Measurements from ENCODE around the gene CERS6.
"Not testable (repeated sequence)": the region's sequence is repeated elsewhere in the genome, so short reads cannot be mapped to it uniquely, and the experiment has no call there.

Gene CERS6, protein sequence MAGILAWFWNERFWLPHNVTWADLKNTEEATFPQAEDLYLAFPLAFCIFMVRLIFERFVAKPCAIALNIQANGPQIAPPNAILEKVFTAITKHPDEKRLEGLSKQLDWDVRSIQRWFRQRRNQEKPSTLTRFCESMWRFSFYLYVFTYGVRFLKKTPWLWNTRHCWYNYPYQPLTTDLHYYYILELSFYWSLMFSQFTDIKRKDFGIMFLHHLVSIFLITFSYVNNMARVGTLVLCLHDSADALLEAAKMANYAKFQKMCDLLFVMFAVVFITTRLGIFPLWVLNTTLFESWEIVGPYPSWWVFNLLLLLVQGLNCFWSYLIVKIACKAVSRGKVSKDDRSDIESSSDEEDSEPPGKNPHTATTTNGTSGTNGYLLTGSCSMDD

DNA sequence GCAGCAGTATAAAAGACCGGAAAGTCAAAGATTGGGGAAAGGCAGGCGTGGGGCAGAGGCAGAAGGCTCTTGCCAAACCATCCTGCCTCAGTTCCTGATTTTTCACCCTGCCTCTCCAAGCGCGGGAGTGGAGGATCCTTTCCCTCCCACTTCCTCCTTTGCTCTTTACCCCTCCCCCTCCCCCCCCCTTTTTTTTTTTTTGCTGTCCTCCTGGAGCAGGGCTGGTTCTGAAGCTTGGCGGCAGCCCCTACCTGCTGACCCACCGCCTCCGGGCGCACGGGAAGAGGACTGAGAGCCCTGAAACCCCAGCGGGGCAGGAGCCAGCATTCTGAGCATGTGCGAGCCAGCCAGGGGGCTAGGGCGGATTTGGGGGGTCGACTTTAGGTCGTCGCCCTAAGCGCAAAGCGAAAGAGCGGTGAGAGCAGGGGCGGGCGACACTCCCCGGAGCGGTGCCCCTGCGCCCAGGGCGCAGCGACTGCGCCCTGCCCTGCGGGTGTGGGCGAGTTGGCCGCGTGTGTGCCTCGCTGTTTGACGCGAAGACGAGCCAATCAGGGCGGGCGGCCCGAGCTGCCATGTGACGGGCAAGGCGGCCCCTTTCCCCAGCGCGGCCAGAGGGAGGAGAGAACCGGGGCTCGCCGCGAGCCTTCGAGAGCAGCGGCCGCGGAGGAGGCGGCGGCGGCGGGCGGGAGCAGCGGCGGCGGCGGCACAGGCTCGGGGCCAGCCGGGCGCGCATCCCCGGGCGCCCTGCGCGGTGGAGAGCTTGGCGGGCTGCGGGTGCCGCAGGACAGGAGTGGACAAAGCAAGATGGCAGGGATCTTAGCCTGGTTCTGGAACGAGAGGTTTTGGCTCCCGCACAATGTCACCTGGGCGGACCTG lies at the start of gene CERS6:
Gene CERS6 (plus strand): TSS at position 628 of the 876 bp plus-strand sequence. CDS start 177 bp downstream, at position 805.
- peak; percentile 75 to 85 (median 83) for DNase-seq (ENCODE audit: low read depth in 2 of 3, low spot score in 1 of 3)

- not testable (repeated sequence) for DNase-seq (ENCODE audit: low read depth in 2 of 3, low spot score in 1 of 3)
Observed at GRCh38 chr2:168412301-168412700, 43.8 kb upstream of the CERS6 start.

DNA sequence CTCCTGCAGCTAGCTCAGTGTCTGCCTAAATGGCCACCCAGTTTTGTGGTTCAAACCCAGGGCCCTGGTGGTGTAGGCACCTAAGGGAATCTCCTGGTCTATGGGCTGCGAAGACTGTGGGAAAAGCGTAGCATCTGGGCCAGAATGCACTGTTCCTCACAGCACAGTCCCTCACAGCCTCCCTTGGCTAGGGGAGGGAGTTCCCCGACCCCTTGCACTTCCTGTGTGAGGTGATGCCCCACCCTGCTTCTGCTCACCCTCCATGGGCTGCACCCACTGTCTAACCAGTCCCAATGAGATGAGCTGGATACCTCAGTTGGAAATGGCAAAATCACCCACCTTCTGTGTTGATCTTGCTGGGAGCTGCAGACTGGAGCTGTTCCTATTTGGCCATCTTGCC lies 43.0 kb upstream of the CERS6 start:
- DNase-seq (ENCODE audit: low read depth in 2 of 3, low spot score in 1 of 3), result not testable (repeated sequence)

DNA sequence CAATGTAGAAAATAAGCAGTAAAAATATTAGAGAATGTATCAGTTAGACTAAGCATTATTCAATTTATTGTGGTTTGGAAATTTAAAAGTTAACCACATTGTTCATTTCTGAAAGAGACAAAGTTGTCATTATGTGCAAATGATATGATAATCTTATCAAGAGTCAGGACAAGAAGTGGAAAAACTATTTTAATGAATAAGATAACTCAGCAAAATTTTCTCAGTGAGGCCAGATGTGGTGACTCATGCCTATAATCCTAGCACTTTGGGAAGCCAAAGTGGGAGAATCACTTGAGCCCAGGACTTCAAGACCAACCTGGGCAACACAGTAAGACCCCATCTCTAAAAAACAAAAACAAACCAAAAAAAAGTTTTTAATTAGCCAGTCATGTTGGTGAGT lies 39.5 kb upstream of the CERS6 start:
- no peak for DNase-seq (ENCODE audit: low read depth in 2 of 3, low spot score in 1 of 3)

GRCh38 chr2:168422584-168422983 lies 33.5 kb upstream of the CERS6 start:
- DNase-seq (ENCODE audit: low read depth in 2 of 3, low spot score in 1 of 3), result no peak

GRCh38 chr2:168424112-168424951 lies 31.7 kb upstream of the CERS6 start:
- no peak for DNase-seq (ENCODE audit: low read depth in 2 of 3, low spot score in 1 of 3)

DNA sequence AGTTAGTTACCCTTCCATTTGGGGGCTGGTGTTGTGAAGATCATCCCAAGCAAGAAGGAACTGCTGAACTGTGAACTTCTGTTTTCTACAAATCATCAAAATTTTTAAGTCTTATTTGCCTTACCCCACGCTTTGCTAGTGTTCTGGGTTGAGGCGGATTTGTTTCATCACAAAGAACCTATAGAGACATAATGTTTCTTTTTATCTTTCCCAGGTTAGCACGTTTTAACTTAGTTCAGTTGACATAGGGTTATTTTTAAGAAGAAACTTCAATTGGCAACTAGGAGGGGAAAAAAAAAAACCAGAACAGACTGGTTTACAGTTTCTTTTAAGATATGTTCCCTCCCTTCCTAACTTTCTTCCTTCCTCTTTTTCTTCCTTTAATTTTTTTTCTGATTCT lies 31.1 kb upstream of the CERS6 start:
- DNase-seq (ENCODE audit: low read depth in 2 of 3, low spot score in 1 of 3), result no peak

DNA sequence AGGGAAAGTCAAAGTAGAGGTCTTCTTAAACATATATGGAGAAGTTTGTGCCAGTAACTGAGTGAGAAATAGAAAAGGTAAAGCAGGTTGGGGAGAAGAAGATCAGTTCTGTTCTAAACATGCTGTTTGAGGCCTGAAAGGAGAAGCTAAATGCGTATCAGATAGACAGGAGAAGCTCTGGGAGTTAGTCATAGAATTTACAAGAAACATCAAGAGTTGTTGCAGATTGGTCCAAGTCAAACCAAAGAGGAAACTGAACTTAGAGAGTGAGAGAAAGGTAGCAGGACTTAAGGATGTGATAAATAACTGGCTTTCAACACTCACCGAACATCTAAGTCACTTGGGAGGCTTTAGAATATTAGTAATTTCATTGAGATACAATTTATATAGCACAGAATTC lies 29.2 kb upstream of the CERS6 start:
- DNase-seq (ENCODE audit: low read depth in 2 of 3, low spot score in 1 of 3), result no peak

DNA sequence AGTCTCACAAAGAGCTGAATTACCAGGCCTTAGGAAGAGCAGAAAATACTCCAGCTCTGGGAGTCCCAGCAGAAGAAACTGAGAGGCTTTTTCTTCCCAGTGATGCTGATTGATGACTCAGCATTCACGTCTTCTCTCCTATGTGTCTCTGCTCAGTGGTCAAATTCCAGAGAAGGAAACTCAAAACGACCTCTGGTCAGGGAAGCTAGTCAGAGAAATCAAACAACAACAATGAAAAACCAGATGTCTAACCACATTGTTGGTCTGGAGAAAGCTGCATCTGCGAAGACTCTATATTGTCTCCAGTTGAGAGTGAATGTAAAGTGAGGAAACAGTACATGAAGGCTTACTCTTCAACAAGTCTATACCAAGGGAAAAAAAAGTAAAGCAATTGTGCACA lies 28.6 kb upstream of the CERS6 start:
- DNase-seq (ENCODE audit: low read depth in 2 of 3, low spot score in 1 of 3), result no peak

DNA sequence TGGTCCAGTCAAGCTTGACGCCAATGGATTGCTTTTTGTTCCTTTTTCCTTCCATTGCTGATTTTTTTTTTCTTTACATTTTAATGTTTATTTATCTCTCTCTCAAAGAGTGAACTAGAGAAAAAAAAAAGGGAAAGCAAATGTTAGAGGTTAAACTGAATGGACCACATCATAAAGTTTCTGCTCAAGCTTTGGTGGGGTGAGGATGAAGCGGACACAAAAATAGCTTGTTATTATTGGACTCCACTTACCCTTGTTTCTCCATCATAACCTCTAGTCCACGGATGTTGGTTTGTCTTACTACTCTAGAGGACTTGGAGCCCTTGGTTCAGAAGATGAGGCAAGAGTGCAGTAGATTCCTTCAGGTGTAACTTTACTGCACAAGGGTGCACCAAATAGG lies 27.6 kb upstream of the CERS6 start:
- no peak for DNase-seq (ENCODE audit: low read depth in 2 of 3, low spot score in 1 of 3)

- DNase-seq (ENCODE audit: low read depth in 2 of 3, low spot score in 1 of 3), result no peak
Observed at GRCh38 chr2:168429988-168430387, 26.1 kb upstream of the CERS6 start.

DNA sequence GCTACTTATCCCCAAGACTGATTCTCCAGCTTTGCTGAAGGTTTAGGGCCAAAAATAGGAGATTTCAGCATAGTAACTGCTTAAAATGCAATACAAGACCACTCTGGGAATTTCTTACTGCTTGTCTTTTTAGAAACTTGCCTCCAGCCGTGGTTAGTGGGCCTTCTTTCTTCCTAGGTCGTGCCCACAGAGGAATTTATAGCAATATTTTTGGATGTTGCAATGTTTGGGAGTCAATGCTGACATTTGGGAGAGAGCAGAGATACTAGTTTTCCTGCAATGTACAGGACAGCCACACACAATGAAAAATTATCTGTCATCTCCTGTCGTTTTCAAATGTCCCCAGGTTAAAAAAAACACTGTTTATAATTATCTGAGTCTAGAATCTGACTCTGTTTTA lies 25.6 kb upstream of the CERS6 start:
- no peak for DNase-seq (ENCODE audit: low read depth in 2 of 3, low spot score in 1 of 3)

DNA sequence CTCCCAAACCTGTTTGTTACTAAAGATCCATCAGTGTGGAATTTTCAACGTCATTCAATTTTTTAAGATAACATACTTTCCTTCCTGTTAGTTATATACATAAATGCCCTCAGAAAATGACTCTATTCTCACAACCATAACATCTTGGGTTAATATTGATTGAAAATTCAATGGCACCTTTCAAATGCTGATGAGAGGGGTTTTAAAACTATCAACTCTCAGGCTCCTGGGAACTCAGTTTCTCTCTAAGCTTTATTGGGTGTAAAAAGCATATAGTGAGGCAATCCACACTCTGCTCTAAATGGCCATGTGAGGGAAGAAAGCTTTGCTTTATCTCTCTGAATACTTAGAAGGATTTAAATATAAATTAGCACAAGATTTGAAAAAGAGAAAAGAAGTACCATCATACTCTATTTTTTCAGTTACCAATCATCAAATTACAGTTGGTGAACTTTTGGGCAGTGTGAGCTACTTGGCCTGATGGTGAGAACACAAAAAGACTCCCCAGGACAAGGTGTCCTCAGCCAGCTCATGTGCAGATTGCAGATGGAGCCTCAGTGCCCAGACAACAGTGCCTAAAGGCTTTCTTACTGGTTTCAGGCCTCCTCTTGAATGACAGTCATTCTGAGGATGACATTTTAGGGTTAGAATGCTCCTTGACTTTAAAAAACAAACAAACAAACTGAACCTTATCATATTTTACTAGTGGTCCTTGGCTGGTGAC lies 24.6 kb upstream of the CERS6 start:
- no peak for DNase-seq (ENCODE audit: low read depth in 2 of 3, low spot score in 1 of 3)

GRCh38 chr2:168432100-168432499 lies 24.0 kb upstream of the CERS6 start:
- DNase-seq (ENCODE audit: low read depth in 2 of 3, low spot score in 1 of 3), result no peak

DNA sequence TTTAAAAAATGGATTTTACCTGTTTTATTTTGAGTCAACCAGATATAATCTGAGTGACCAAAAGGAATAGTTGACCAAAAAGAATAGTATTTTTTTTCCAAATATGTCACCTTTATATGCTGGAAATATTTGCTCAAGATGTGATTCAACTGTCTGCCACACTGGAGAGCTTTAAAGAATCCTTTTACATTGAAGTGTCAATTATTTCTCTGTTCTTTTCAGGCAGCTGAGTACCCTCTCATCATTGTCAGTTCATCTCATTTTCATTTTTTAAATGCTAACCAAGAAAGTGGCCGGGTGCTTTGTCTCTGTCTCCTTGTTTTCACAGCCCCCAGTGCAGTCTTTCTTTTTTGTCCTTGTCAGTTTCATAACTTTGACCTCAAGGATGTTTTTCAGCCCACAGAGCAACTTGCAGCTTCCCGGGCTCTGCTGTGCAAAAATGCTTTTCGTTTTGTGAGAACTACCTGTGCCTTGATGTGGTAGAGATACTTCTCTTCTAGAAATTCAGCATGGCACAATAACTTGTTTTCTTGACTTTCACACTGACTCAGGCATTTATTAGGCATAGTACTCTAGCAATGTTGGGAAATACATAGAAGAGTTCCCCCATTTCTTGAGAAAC lies 23.4 kb upstream of the CERS6 start:
- DNase-seq (ENCODE audit: low read depth in 2 of 3, low spot score in 1 of 3), result peak in 2 of 3 donors; percentile 14 to 38

DNA sequence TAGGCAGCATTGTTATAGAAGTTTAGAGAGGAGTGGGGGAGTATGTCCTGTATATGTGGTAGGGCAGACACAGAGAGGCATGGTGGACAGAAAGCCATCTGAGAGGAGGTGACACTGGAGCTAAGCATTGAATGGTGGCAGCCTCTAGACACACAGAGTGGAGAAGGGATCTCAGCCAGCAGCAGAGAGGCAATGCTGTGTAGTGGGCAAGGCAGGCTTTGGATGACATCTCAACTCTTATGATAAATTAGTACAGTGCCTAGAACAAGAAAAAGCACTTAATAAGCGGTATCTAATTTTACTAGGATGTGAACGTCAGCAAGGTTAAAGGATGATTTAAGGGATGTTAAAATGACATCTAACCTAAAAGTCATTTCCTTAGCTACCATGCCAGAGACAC lies 22.5 kb upstream of the CERS6 start:
- DNase-seq (ENCODE audit: low read depth in 2 of 3, low spot score in 1 of 3), result no peak

DNA sequence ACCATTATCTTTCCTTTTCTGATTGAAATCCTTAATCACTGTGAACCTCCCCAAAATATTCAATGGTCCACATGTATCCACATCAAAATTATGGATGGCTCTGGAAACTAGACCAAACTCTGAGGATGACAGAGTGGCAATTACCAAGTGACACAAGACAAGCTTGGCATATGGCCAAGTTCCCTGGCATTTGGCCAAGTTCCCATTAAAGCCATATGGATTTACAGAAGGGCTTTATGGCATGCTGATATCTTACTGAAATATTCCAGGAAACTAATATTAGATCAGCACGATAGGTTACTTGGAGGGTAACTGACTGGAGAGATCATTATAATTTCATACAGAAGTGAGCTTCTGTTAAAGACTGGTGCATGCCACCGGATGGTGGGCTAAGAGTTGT lies 21.9 kb upstream of the CERS6 start:
- no peak for DNase-seq (ENCODE audit: low read depth in 2 of 3, low spot score in 1 of 3)

GRCh38 chr2:168436840-168437239 lies 19.2 kb upstream of the CERS6 start:
- no peak for DNase-seq (ENCODE audit: low read depth in 2 of 3, low spot score in 1 of 3)

GRCh38 chr2:168438553-168438952 lies 17.5 kb upstream of the CERS6 start:
- DNase-seq (ENCODE audit: low read depth in 2 of 3, low spot score in 1 of 3), result no peak

DNA sequence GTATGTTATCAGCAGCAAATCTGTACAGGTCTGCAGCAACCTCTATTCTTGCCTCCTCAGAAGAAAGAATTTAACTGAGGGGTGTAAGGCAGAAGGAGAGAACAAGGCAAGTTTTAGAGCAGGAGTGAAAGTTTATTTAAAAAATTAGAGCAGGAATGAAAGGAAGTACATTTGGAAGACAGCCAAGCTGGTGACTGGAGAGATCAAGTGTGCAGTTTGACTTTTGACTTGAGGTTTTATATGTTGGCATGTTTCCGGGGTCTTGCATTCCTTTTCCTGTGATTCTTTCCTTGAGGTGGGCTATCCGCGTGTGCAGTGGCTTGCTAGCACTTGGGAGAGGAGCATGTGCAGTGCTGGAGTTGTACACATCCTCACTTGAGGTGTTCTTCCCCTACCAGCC lies 16.5 kb upstream of the CERS6 start:
- DNase-seq (ENCODE audit: low read depth in 2 of 3, low spot score in 1 of 3), result no peak
